Posterior vena cava (tissue), 2 donors: ENCODE data around the gene PI4KA. TPM values are rescaled to one million over a fixed set of nuclear protein-coding genes. Genes with fewer than 3 reads are reported as not detected.
A peak's percentile ranks its signal among the peaks of the same experiment; 100 is the strongest.

Experiments
- DNase-seq: peaks from one replicate; pipeline ENCODE4 v3.0.0-alpha.2; 2020; ENCODE audit warnings: low spot score
- intact Hi-C, 2 donors: fragments of 100-400 bp; cut with DNase I; formaldehyde crosslinking; loops; one replicate each; pipeline versions ENCODE4 v1.14.1 to v1.14.2; 2022 to 2023
- total RNA-seq, 2 donors: library from RNA; stranded (reverse); fragmentation: NEBNext Ultra II Directional; extraction: Animal tissue kit (Norgen Biotek cat#: 25700); gene quantifications; one replicate each; pipeline ENCODE4 v1.2.1, GENCODE V29; 2021
- donor health status: DM: yes; HTN: yes; CAD: no.
- donor health status: DM: yes; HTN: yes; CAD: no.

The PI4KA gene
- total RNA-seq, 2 donors from 2014 or later, result 83.9 to 97.9 TPM

- intact Hi-C loops, result no loop called here
- no peak for DNase-seq
Measured at GRCh38 chr22:20764471-20764720, 94.2 kb downstream of the PI4KA start.

- intact Hi-C loops, result no loop called here
- DNase-seq, result peak; percentile 29
Measured at GRCh38 chr22:20763630-20764470, 94.8 kb downstream of the PI4KA start.

- intact Hi-C loops, result no loop called here
- peak; percentile 38 for DNase-seq
Measured at GRCh38 chr22:20762233-20762796, 96.3 kb downstream of the PI4KA start.

GRCh38 chr22:20761536-20761935, 97.1 kb downstream of the PI4KA start:
- intact Hi-C loops, result no loop called here
- DNase-seq, result no peak

GRCh38 chr22:20760084-20760483, 98.5 kb downstream of the PI4KA start:
- intact Hi-C loops, result no loop called here
- DNase-seq, result no peak

- intact Hi-C loops, result no loop called here
- peak; percentile 28 for DNase-seq
Measured at GRCh38 chr22:20758688-20759087, 99.9 kb downstream of the PI4KA start.

GRCh38 chr22:20756846-20757245, 101.8 kb downstream of the PI4KA start:
- intact Hi-C loops, result no loop called here
- DNase-seq, result peak; percentile 32

GRCh38 chr22:20752873-20753272, 105.7 kb downstream of the PI4KA start:
- DNase-seq, result peak; percentile 30
- intact Hi-C loops, result no loop called here

GRCh38 chr22:20752104-20752741, 106.4 kb downstream of the PI4KA start:
- peak; percentile 78 for DNase-seq
- intact Hi-C loops, result no loop called here

- DNase-seq, result peak; percentile 56
- intact Hi-C loops, result no loop called here
Measured at GRCh38 chr22:20751185-20751851, 107.3 kb downstream of the PI4KA start.

- intact Hi-C loops, result no loop called here
- DNase-seq, result peak; percentile 87
Measured at GRCh38 chr22:20750461-20751184, 108.0 kb downstream of the PI4KA start.

GRCh38 chr22:20749453-20749852, 109.2 kb downstream of the PI4KA start:
- intact Hi-C loops, result no loop called here
- DNase-seq, result peak; percentile 73

- DNase-seq, result no peak
- intact Hi-C loops, result no loop called here
Measured at GRCh38 chr22:20748731-20749428, 109.7 kb downstream of the PI4KA start.

- intact Hi-C loops, result no loop called here
- DNase-seq, result no peak
Measured at GRCh38 chr22:20748082-20748481, 110.5 kb downstream of the PI4KA start.

- DNase-seq, result no peak
- intact Hi-C loops, result no loop called here
Measured at GRCh38 chr22:20747223-20747622, 111.4 kb downstream of the PI4KA start.

- DNase-seq, result no peak
- intact Hi-C loops, result no loop called here
Measured at GRCh38 chr22:20746431-20747189, 112.0 kb downstream of the PI4KA start.

- intact Hi-C loops, result no loop called here
- no peak for DNase-seq
Measured at GRCh38 chr22:20745119-20745518, 113.5 kb downstream of the PI4KA start.

- no peak for DNase-seq
- intact Hi-C loops, result no loop called here
Measured at GRCh38 chr22:20744456-20744855, 114.2 kb downstream of the PI4KA start.
